ENCODE measurements around the gene ADGRF4.

DNA sequence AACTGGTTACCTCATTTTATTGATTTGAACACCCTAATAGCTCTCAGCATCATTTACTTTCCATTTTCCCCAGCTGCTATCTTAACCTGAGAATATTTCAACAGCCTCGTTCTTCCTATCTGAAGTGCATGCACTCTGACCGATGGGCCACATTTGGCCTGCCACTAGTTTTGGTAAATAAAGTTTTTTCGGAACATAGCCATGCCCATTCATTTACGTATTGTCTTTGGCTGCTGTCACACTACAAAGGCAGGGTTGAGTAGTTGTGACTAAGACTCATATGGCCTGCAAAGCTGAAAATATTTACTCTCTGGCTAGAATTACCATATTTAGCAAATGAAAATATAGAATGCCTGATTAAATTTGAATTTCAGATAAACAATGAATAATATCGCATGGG is 10.8 kb downstream of the ADGRF4 start:
- TF ChIP-seq GATA2 (IDR thresholded peaks at IDR 0.05; ENCODE audit: low read depth, low read length) (no peak), GATA3 (IDR thresholded peaks at IDR 0.05; ENCODE audit: low read depth, low read length) (no peak)

All from SH-SY5Y (cell line).